Smooth muscle cell (in vitro differentiated cells): ENCODE data around the gene FASN. TPM values are rescaled to one million over a fixed set of nuclear protein-coding genes. Genes with fewer than 3 reads are reported as not detected.

Experiments used
- DNase-seq: peaks from one replicate; lab custom pipeline; 2025; ENCODE audit not compliant: unreplicated experiment; lab: John Stamatoyannopoulos, UW
- H2AFZ ChIP-seq: fragments of 200-600 bp; sonication (generic); 2 replicates; pipeline ENCODE4 v1.6.0; 2016; ENCODE audit warnings: antibody characterized with exemption, low read depth, mild to moderate bottlenecking
- H3F3A ChIP-seq: fragments of 200-600 bp; sonication (generic); 2 replicates; pipeline ENCODE4 v1.6.0; 2017; ENCODE audit warnings: antibody characterized with exemption, low read depth
- H3K27ac ChIP-seq: fragments of 200-600 bp; sonication (generic); 2 replicates; pipeline ENCODE4 v1.5.1; 2016; ENCODE audit warnings: low read depth, mild to moderate bottlenecking
- H3K27me3 ChIP-seq: fragments of 200-600 bp; sonication (generic); 2 replicates; pipeline ENCODE4 v1.6.1; 2016; ENCODE audit warnings: low read depth, mild to moderate bottlenecking
- H3K36me3 ChIP-seq: fragments of 200-600 bp; sonication (generic); 2 replicates; pipeline ENCODE4 v1.5.1; 2016; ENCODE audit warnings: low read depth
- H3K4me1 ChIP-seq: fragments of 200-600 bp; sonication (generic); 2 replicates; pipeline ENCODE4 v1.5.1; 2016; ENCODE audit warnings: low read depth
- H3K4me2 ChIP-seq: fragments of 200-600 bp; sonication (generic); 2 replicates; pipeline ENCODE4 v1.6.0; 2016; ENCODE audit warnings: mild to moderate bottlenecking
- H3K4me3 ChIP-seq: fragments of 200-600 bp; sonication (generic); 2 replicates; pipeline ENCODE4 v1.5.1; 2016; ENCODE audit warnings: mild to moderate bottlenecking
- H3K79me2 ChIP-seq: fragments of 200-600 bp; sonication (generic); 2 replicates; pipeline ENCODE4 v1.6.0; 2016; ENCODE audit warnings: low read depth, mild to moderate bottlenecking
- H3K9ac ChIP-seq: fragments of 200-600 bp; sonication (generic); 2 replicates; pipeline ENCODE4 v1.6.0; 2016; ENCODE audit warnings: low read depth
- H3K9me3 ChIP-seq: fragments of 200-600 bp; sonication (generic); replicated peaks from 2 replicates; pipeline ENCODE4 v1.5.1; 2016; ENCODE audit warnings: low read depth
- H4K20me1 ChIP-seq: fragments of 200-600 bp; sonication (generic); 2 replicates; pipeline ENCODE4 v1.6.0; 2016; ENCODE audit warnings: low read depth
- CTCF ChIP-seq: fragments of 200-600 bp; sonication (generic); IDR thresholded peaks from 2 replicates; pipeline ENCODE4 v1.5.1; 2017; ENCODE audit warnings: borderline replicate concordance, mild to moderate bottlenecking, antibody characterized with exemption; ENCODE audit not compliant: insufficient read depth, poor library complexity, severe bottlenecking
- WGBS: methylation state at CpG from one replicate; pipeline ENCODE4 v1.1.7; 2016; ENCODE audit warnings: low lambda C conversion rate; 5-methylcytosine and 5-hydroxymethylcytosine counted together
- polyA plus RNA-seq: library from polyadenylated mRNA; unstranded; fragments of >200 nt; fragmentation: Nextera tagmentation; extraction: Ambion mirVana; gene quantifications from 2 replicates; pipeline ENCODE4 v1.2.1, GENCODE V29; 2016
- total RNA-seq: library from RNA; depleted of rRNA; stranded (reverse); fragments of >200 nt; gene quantifications from 2 replicates; pipeline ENCODE4 v1.2.3, GENCODE V29; 2014

FASN gene
- total and polyA plus RNA-seq, 2 experiments from 2014 or later, result 46.6 to 49.3 TPM

- Histone ChIP-seq H3K27ac (no peak overlapping the region), H3K4me3 (no peak overlapping the region), H3K4me2 (no peak overlapping the region), H3K4me1 (no peaks in the 10 kb centered on the region), H2AFZ (no peak overlapping the region), H3F3A (no peaks in the 10 kb centered on the region), H3K9me3 (no peaks in the 10 kb centered on the region), H3K9ac (no peak overlapping the region), H3K79me2 (no peaks in the 10 kb centered on the region), H3K27me3 (no peaks in the 10 kb centered on the region), H3K36me3 (no peaks in the 10 kb centered on the region), H4K20me1 (peaks cover 50% of the 10 kb centered on the region)
- no peak for TF ChIP-seq CTCF
- 96% methylated on average over 19 of the region's 19 CpGs for WGBS
- DNase-seq, result no peak
Observed at GRCh38 chr17:82082456-82082855, 15.6 kb downstream of the FASN start.

- peaks cover 46% of the 10 kb centered on the region for H4K20me1 ChIP-seq
- H3K27ac ChIP-seq, result no peak overlapping the region
- H3K4me3 ChIP-seq, result no peak overlapping the region
- H2AFZ ChIP-seq, result no peak overlapping the region
- no peaks in the 10 kb centered on the region for H3K9me3 ChIP-seq
- H3K9ac ChIP-seq, result no peak overlapping the region
- 95% methylated on average over 21 of the region's 22 CpGs for WGBS
- H3K27me3 ChIP-seq, result no peaks in the 10 kb centered on the region
- H3K36me3 ChIP-seq, result no peaks in the 10 kb centered on the region
- no peak for DNase-seq
- no peaks in the 10 kb centered on the region for H3F3A ChIP-seq
- TF ChIP-seq CTCF, result no peak
- no peak overlapping the region for H3K4me2 ChIP-seq
- no peaks in the 10 kb centered on the region for H3K4me1 ChIP-seq
- H3K79me2 ChIP-seq, result no peaks in the 10 kb centered on the region
Observed at GRCh38 chr17:82081966-82082365, 16.1 kb downstream of the FASN start.

- WGBS, result 98% methylated on average over 19 of the region's 20 CpGs
- Histone ChIP-seq H3K27me3 (no peaks in the 10 kb centered on the region), H3K9ac (no peak overlapping the region), H3K36me3 (no peaks in the 10 kb centered on the region), H3K27ac (no peak overlapping the region), H3K4me1 (no peaks in the 10 kb centered on the region), H3K79me2 (no peaks in the 10 kb centered on the region), H3F3A (no peaks in the 10 kb centered on the region), H3K9me3 (no peaks in the 10 kb centered on the region), H3K4me2 (no peak overlapping the region), H3K4me3 (no peak overlapping the region), H2AFZ (no peak overlapping the region), H4K20me1 (peaks cover 42% of the 10 kb centered on the region)
- no peak for DNase-seq
- no peak for TF ChIP-seq CTCF
Observed at GRCh38 chr17:82081546-82081945, 16.5 kb downstream of the FASN start.

- Histone ChIP-seq H3K36me3 (no peaks in the 10 kb centered on the region), H2AFZ (no peak overlapping the region), H3K27ac (no peak overlapping the region), H3K9ac (no peak overlapping the region), H3F3A (no peaks in the 10 kb centered on the region), H4K20me1 (peaks cover 40% of the 10 kb centered on the region), H3K4me1 (no peaks in the 10 kb centered on the region), H3K4me2 (no peak overlapping the region), H3K9me3 (no peaks in the 10 kb centered on the region), H3K4me3 (no peak overlapping the region), H3K79me2 (no peaks in the 10 kb centered on the region), H3K27me3 (no peaks in the 10 kb centered on the region)
- no peak for TF ChIP-seq CTCF
- no peak for DNase-seq
- WGBS, result 96% methylated on average over 33 of the region's 44 CpGs
Observed at GRCh38 chr17:82080789-82081464, 17.1 kb downstream of the FASN start.
